ENCODE measurements around the gene RWDD3.

RWDD3 gene

GRCh38 chr1:95233737-95234500 is at the start of gene RWDD3:
Gene RWDD3, plus strand, starts transcription at chr1:95234210. Its CDS starts 21 bp downstream, at chr1:95234231.
- DNase-seq (ENCODE audit: low read depth in 1 of 2, low spot score in 1 of 2), result peak; percentile 91 to 95

GRCh38 chr1:95186149-95186548 is 47.9 kb upstream of the RWDD3 start:
- no peak for DNase-seq (ENCODE audit: low read depth in 1 of 2, low spot score in 1 of 2)

- DNase-seq (ENCODE audit: low read depth in 1 of 2, low spot score in 1 of 2), result no peak
Observed at GRCh38 chr1:95193591-95193990, 40.4 kb upstream of the RWDD3 start.

- no peak for DNase-seq (ENCODE audit: low read depth in 1 of 2, low spot score in 1 of 2)
Observed at GRCh38 chr1:95195046-95195445, 39.0 kb upstream of the RWDD3 start.

GRCh38 chr1:95196017-95196416 is 38.0 kb upstream of the RWDD3 start:
- DNase-seq (ENCODE audit: low read depth in 1 of 2, low spot score in 1 of 2), result no peak

- no peak for DNase-seq (ENCODE audit: low read depth in 1 of 2, low spot score in 1 of 2)
Observed at GRCh38 chr1:95197616-95198252, 36.3 kb upstream of the RWDD3 start.

- DNase-seq (ENCODE audit: low read depth in 1 of 2, low spot score in 1 of 2), result no peak
Observed at GRCh38 chr1:95201905-95202304, 32.1 kb upstream of the RWDD3 start.

GRCh38 chr1:95203908-95204437 is 30.0 kb upstream of the RWDD3 start:
- no peak for DNase-seq (ENCODE audit: low read depth in 1 of 2, low spot score in 1 of 2)

GRCh38 chr1:95206514-95206913 is 27.5 kb upstream of the RWDD3 start:
- DNase-seq (ENCODE audit: low read depth in 1 of 2, low spot score in 1 of 2), result no peak

GRCh38 chr1:95207223-95207935 is 26.6 kb upstream of the RWDD3 start:
- DNase-seq (ENCODE audit: low read depth in 1 of 2, low spot score in 1 of 2), result no peak

- DNase-seq (ENCODE audit: low read depth in 1 of 2, low spot score in 1 of 2), result no peak
Observed at GRCh38 chr1:95208876-95209275, 25.1 kb upstream of the RWDD3 start.

- no peak for DNase-seq (ENCODE audit: low read depth in 1 of 2, low spot score in 1 of 2)
Observed at GRCh38 chr1:95209291-95209690, 24.7 kb upstream of the RWDD3 start.

- no peak for DNase-seq (ENCODE audit: low read depth in 1 of 2, low spot score in 1 of 2)
Observed at GRCh38 chr1:95216292-95216990, 17.6 kb upstream of the RWDD3 start.

GRCh38 chr1:95217371-95217770 is 16.6 kb upstream of the RWDD3 start:
- no peak for DNase-seq (ENCODE audit: low read depth in 1 of 2, low spot score in 1 of 2)

- no peak for DNase-seq (ENCODE audit: low read depth in 1 of 2, low spot score in 1 of 2)
Observed at GRCh38 chr1:95219407-95219806, 14.6 kb upstream of the RWDD3 start.

- no peak for DNase-seq (ENCODE audit: low read depth in 1 of 2, low spot score in 1 of 2)
Observed at GRCh38 chr1:95221306-95221705, 12.7 kb upstream of the RWDD3 start.

- no peak for DNase-seq (ENCODE audit: low read depth in 1 of 2, low spot score in 1 of 2)
Observed at GRCh38 chr1:95222629-95223028, 11.4 kb upstream of the RWDD3 start.

- DNase-seq (ENCODE audit: low read depth in 1 of 2, low spot score in 1 of 2), result no peak
Observed at GRCh38 chr1:95223110-95223509, 10.9 kb upstream of the RWDD3 start.

- DNase-seq (ENCODE audit: low read depth in 1 of 2, low spot score in 1 of 2), result no peak
Observed at GRCh38 chr1:95226781-95227660, 7.0 kb upstream of the RWDD3 start.

GRCh38 chr1:95229037-95229436 is 5.0 kb upstream of the RWDD3 start:
- no peak for DNase-seq (ENCODE audit: low read depth in 1 of 2, low spot score in 1 of 2)
